ENCODE data around the gene APH1B.

Gene APH1B

DNA sequence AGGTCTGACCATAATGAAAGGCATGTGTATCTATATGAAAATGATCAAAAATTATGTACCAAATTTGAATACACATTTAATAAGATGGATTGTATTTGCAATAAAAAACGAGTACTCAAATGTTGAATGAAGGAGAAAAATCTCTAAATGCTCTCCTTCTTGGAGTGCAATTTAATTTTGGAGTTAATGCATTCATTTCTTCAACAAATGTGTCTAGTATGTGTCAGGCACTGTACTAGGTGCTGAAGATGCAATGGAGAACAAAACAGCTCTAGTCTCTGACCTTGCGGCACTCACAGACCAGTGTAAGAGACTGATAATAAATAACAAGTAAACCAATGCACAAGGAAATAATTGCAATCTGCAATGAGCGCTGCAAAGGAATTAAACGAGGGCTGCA lies 75.4 kb downstream of the APH1B start:
- no peak for DNase-seq (ENCODE audit: low read depth, low spot score)

DNA sequence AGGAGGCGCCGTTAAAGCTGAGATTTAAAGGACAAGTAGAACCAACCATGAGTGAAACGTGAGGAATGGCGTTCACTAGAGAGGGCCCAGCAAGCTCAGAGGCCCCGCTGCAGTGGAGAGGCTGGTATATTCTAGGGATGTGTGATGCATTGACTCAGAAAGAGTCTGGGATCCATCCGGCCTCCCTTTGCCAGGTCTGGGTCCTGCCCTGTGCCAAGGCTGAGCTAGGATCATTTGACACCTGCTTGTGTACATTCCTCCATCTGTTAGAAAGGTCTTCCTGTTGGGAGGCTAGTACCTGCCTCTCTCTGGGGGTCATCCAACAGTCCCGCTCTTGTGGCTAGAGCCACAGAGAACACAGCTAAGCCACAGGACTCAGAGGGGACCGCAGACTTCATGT lies 75.9 kb downstream of the APH1B start:
- no peak for DNase-seq (ENCODE audit: low read depth, low spot score)

DNA sequence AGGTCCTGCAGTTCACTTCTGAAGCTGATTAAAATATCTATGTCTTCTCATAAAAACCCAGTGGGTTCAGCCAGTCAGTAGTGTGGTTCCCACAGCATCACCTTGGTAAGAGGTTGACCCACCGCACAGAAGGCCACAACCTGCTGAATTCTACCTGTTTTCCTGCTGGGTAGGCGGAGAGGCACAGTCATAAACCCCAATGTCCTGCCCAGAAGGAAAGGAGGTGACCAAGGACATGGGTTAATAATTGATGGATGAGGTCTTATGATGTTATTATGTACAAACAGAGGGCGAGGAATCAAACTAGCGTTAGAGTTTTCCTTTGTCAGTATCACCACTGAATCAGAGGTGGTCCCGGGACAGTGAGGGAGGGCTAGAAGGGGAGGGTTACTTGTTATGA lies 76.5 kb downstream of the APH1B start:
- DNase-seq (ENCODE audit: low read depth, low spot score), result no peak

DNA sequence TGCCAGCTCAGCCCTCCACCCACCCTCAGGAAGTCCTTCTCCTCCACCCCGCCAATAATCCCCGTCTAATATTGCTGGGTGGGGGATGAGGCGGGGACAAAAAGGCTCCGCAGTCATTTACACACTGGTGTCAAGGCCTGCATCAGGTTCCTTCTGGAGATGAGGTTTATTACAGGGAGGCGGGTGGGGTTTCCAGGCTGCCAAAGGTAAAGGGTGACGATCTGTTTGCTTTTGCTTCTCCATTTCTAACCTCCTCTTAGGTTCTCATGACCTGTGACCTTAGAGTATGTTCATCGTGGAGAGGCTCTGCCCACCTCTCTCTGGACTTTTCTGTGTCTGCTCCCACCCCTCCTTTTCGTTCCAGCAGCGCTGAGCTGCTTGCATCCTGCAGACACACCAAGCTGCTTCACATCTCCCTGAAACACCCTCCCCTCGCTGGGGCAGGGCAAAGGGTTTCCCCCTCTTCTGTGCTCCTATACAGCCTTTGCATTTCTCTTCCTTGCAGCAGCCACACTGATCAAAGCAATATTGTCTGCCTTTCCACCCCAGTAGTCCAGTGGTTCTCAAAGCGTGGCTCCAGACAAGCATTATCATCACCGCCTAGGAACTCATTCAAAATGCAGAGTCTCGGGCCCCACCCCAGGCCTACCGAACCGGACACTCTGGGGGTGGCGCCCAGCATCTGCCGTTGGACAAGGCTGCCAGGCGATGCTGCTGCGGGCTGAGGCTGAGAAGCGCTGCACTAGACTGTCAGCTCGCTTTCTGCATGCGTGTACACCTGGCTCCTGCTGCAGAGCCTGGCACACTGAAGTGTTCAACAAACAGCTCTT lies 77.6 kb downstream of the APH1B start:
- no peak for DNase-seq (ENCODE audit: low read depth, low spot score)

DNA sequence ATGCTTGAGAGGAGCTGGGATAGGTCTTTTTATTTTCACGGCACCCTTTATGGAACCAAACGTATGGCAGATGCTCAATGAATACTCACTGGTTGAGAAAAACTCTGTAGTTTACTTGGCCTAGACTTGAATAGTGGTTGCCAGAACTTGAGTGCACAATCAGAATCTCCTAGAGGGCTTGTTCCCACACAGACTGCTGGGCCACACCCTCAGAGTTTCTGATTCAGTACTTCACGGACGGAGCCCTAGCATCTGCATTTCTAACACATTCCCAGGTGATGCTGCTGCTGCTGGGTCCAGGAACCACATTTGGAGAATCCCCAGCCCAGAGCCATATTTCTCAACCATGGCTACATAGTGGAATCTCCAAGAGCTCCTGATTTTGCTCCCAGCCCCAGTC lies 79.7 kb downstream of the APH1B start:
- no peak for DNase-seq (ENCODE audit: low read depth, low spot score)

DNA sequence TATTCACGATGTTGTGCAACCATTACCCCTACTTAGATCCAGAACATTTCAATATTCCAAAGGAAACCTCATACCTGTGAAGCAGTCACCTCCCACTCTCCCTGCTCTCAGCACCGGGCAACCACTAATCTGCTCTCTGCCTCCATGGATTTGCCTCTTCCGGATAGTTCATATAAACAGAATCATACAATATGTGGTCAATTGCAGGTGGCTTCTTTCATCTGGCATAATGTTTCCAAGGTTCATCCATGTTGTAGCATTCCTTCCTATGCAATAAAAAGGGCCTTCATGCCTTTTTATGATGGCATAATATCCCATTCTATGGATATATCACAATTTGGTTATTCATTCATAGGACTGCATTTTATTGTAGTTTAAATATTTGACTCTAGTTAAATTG lies 80.3 kb downstream of the APH1B start:
- no peak for DNase-seq (ENCODE audit: low read depth, low spot score)

DNA sequence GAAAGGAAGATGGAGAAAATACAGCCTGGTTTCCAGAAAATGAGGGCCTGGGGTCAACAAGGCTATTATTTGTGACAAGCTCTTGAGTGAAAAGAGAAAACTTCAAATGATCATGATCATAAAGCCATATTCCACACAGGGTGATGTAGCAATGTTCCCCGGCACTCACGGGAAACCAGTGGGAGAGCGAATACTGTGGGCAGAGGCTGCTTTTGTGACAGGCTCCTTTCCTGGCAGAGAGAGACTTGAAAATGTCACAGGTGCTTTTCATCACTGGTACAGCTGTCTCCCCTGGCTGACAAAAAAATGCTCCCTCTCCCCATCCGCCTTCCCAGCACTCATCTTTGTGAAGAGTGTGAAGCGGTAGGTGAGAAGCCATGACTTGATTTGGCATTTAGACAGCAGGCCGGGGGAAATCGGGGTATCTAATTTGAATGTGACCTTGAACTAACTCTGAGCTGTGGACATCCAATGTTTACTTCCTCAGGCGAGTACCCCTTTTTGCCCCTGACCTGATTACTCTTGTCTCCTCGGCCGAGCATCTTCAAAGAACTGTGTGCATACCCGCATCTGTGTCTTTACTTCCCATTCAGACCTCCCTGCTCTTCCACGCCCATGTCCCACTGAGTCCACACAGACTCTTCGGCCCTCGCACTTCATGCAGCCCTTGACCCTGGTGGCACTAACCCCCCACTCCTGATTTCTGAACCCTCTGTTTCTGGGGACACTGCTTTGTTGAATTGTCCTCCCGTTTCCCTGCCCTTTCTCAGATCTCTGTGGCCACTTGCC lies 81.0 kb downstream of the APH1B start:
- DNase-seq (ENCODE audit: low read depth, low spot score), result no peak
